Stomach (tissue), 9 donors: ENCODE measurements around the gene ITGAD. TPM values are rescaled to one million over a fixed set of nuclear protein-coding genes. Genes with fewer than 3 reads are reported as not detected.

Source experiments
- DNase-seq, 2 donors: peaks; one replicate each; pipeline versions ENCODE4 v3.0.0 to v3.0.0-alpha.2; 2013 to 2019
- H3K27ac ChIP-seq, 5 donors: fragments of 200-600 bp in 4 of 5; sonication (generic) in 4 of 5; one replicate each; pipeline ENCODE4 v1.5.1; 2013 to 2019; ENCODE audit warnings: mild to moderate bottlenecking in 1 of 5, moderate library complexity in 1 of 5
- H3K27me3 ChIP-seq, 3 donors: fragments of 200-600 bp; sonication (generic); one replicate each; pipeline ENCODE4 v1.5.1; 2017 to 2019; ENCODE audit warnings: mixed run types in 1 of 3
- H3K36me3 ChIP-seq, 4 donors: fragments of 200-600 bp; sonication (generic); 1 replicate in 3 of 4; 2 replicates in 1 of 4; pipeline ENCODE4 v1.5.1; 2016 to 2019
- H3K4me1 ChIP-seq, 4 donors: fragments of 200-600 bp; sonication (generic); one replicate each; pipeline ENCODE4 v1.5.1; 2016 to 2019
- H3K4me3 ChIP-seq, 4 donors: fragments of 200-600 bp; sonication (generic) in 3 of 4; one replicate each; pipeline ENCODE4 v1.5.1; 2016 to 2019; ENCODE audit warnings: mild to moderate bottlenecking in 1 of 4
- H3K9me3 ChIP-seq, 4 donors: fragments of 200-600 bp; sonication (generic); one replicate each; pipeline ENCODE4 v1.5.1; 2016 to 2019
- CTCF ChIP-seq, 7 experiments: fragments of 450-650 bp in 4 of 7; fragments of 200-600 bp in 3 of 7; sonication (generic) in 3 of 7; IDR thresholded peaks; one replicate each; pipeline ENCODE4 v1.5.1; 2016 to 2019; ENCODE audit warnings: antibody characterized with exemption in 7 of 7, control low read depth in 2 of 7, mild to moderate bottlenecking in 1 of 7
- EP300 ChIP-seq: sonication (generic); formaldehyde crosslinking; IDR thresholded peaks from one replicate; pipeline ENCODE4 v1.6.1; 2017; ENCODE audit warnings: antibody characterized with exemption
- POLR2A ChIP-seq, 4 donors: fragments of 450-650 bp; IDR thresholded peaks; one replicate each; pipeline ENCODE4 v1.6.1; 2016; ENCODE audit warnings: antibody characterized with exemption in 4 of 4, control low read depth in 2 of 4, mild to moderate bottlenecking in 1 of 4, moderate library complexity in 1 of 4
- POLR2AphosphoS5 ChIP-seq, 3 donors: sonication (generic); formaldehyde crosslinking; IDR thresholded peaks; one replicate each; pipeline ENCODE4 v1.6.1; 2016; ENCODE audit warnings: antibody characterized with exemption in 3 of 3
- WGBS, 5 donors: extraction: QIAGEN DNeasy Blood & Tissue Kit in 3 of 5; methylation state at CpG; one replicate each; pipeline versions ENCODE4 v1.1.5 to v1.1.7; 2013 to 2018; 5-methylcytosine and 5-hydroxymethylcytosine counted together
- intact Hi-C: fragments of 100-400 bp; cut with DNase I; formaldehyde crosslinking; loops from one replicate; pipeline ENCODE4 v1.15.1; 2023; ENCODE audit warnings: low total_unique reads
- polyA plus RNA-seq, 3 donors: library from polyadenylated mRNA; stranded (reverse); fragments of 200-250 nt; gene quantifications; one replicate each; pipeline ENCODE4 v1.2.3, GENCODE V29; 2013
- total RNA-seq, 5 donors: library from RNA; depleted of rRNA; stranded (reverse); fragments of >200 nt; gene quantifications; one replicate each; pipeline versions ENCODE4 v1.1.0 to v1.2.3, GENCODE V29; 2014 to 2016
- donor health status: healthy with polysubstance abuse.
- donor health status: Bipolar disorder and iron deficiency.
- donor health status: healthy.

The ITGAD gene
- total and polyA plus RNA-seq, 8 donors: 0.29 to 0.37 TPM; not detected in 6

DNA sequence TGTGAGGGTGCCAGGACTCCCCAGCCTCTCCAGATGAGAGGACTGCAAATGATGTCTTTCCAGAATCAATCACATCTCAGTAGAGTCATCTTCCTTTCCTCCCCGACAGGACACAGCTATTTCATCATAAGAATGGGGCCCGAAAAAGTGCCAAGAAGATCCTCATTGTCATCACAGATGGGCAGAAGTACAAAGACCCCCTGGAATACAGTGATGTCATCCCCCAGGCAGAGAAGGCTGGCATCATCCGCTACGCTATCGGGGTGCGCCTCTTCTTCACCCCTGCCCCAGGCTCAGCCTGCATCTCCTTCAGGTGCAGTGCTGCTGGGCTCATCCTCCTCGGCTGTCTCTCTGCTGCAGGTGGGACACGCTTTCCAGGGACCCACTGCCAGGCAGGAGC is 14.3 kb downstream of the ITGAD start:
- Histone ChIP-seq H3K36me3 (no peaks in the 10 kb centered on the region), H3K4me3 (no peak overlapping the region), H3K27me3 (peaks cover 0 to 31% (median 0%) of the 10 kb centered on the region in 3 donors), H3K27ac (no peak overlapping the region), H3K4me1 (no peaks in the 10 kb centered on the region), H3K9me3 (no peaks in the 10 kb centered on the region)
- no peak for DNase-seq
- no peak for TF ChIP-seq POLR2AphosphoS5 (IDR thresholded peaks at IDR 0.05)
- TF ChIP-seq CTCF (IDR thresholded peaks at IDR 0.05): no peak
- no peak for TF ChIP-seq POLR2A (IDR thresholded peaks at IDR 0.05)
- no peak for TF ChIP-seq EP300
- 71 to 87% (median 84%) methylated on average over 8 of the region's 8 CpGs for WGBS, 5 donors
- intact Hi-C loops: no loop called here

DNA sequence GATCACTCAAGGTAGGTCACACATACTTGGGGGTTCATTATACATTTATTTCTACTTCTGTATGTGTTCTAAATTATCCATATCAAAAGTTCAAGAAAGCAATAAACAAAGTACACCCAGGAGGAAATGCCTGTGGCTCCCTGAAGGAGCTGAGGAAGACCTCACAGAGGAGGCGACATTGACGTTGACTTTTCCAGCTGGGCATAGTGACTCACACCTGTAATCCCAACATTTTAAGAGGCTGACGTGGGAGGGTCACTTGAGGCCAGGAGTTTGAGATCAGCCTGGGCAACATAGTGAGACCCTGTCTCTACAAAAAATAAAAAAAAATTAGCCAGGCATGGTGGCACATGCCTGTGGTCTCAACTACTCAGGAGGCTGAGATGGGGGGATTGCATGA is 16.3 kb downstream of the ITGAD start:
- DNase-seq: no peak
- Histone ChIP-seq H3K27me3 (peaks cover 0 to 26% (median 0%) of the 10 kb centered on the region in 3 donors), H3K4me1 (no peaks in the 10 kb centered on the region), H3K36me3 (no peaks in the 10 kb centered on the region), H3K4me3 (no peak overlapping the region), H3K27ac (no peak overlapping the region), H3K9me3 (no peaks in the 10 kb centered on the region)
- WGBS, 5 donors: 27 to 50% (median 40%) methylated on average over 3 of the region's 3 CpGs
- no peak for TF ChIP-seq POLR2AphosphoS5 (IDR thresholded peaks at IDR 0.05)
- TF ChIP-seq CTCF (IDR thresholded peaks at IDR 0.05): no peak
- no peak for TF ChIP-seq POLR2A (IDR thresholded peaks at IDR 0.05)
- TF ChIP-seq EP300: no peak
- intact Hi-C loops: no loop called here

DNA sequence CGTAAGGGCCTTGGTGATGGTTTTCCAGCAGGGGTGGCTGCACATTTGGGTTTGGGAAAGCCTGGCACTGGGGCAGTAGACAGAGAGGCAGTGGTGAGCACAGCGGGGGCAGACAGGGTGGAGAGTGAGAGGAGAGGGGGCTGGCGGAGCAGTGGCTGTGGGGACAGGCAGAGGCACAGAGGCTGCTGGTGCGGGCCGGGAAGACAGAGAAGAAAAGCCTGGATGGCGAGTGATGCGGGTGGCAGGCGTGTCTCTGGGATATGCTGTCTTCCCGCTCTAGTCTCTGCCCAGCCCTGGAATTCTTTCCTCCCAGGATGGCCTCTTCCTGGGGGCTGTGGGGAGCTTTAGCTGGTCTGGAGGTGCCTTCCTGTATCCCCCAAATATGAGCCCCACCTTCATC is 16.9 kb downstream of the ITGAD start:
- H3K9me3 ChIP-seq: no peaks in the 10 kb centered on the region
- intact Hi-C loops: no loop called here
- TF ChIP-seq EP300: no peak
- TF ChIP-seq CTCF (IDR thresholded peaks at IDR 0.05): no peak
- TF ChIP-seq POLR2AphosphoS5 (IDR thresholded peaks at IDR 0.05): no peak
- TF ChIP-seq POLR2A (IDR thresholded peaks at IDR 0.05): no peak
- H3K4me3 ChIP-seq: no peak overlapping the region
- WGBS, 5 donors: 65 to 85% (median 80%) methylated on average over 9 of the region's 9 CpGs
- no peak overlapping the region for H3K27ac ChIP-seq
- peaks cover 0 to 26% (median 0%) of the 10 kb centered on the region in 3 donors for H3K27me3 ChIP-seq
- no peaks in the 10 kb centered on the region for H3K36me3 ChIP-seq
- no peak for DNase-seq
- no peaks in the 10 kb centered on the region for H3K4me1 ChIP-seq

DNA sequence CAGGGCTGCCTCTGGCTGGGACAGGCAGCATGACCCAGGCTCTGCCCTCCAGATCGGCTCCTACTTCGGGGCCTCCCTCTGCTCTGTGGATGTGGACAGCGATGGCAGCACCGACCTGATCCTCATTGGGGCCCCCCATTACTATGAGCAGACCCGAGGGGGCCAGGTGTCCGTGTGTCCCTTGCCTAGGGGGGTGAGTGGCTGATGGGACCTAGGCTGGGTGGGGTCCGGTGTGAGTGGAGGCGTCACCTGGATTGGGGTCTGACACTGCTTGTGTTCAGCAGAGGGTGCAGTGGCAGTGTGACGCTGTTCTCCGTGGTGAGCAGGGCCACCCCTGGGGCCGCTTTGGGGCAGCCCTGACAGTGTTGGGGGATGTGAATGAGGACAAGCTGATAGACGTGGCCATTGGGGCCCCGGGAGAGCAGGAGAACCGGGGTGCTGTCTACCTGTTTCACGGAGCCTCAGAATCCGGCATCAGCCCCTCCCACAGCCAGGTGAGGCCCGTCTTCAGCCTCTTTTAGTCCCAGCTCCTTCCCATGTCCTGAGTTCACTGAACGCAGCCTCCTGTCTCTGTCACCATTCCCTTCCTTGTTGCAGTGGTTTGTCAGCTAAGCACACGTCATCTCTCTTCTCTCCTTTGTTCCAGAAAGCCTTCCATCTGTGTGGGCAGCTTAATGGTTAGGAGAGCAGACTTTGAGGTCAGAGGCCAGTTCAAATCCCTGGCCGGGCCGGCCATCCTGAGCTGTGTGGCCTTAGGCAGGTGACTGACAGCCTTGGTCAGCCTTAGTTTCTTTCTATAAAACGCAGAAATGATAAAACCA is 18.1 kb downstream of the ITGAD start:
- Histone ChIP-seq H3K4me1 (no peaks in the 10 kb centered on the region), H3K27ac (no peak overlapping the region), H3K27me3 (peaks cover 0 to 27% (median 0%) of the 10 kb centered on the region in 3 donors), H3K36me3 (no peaks in the 10 kb centered on the region), H3K4me3 (no peak overlapping the region), H3K9me3 (no peaks in the 10 kb centered on the region)
- DNase-seq: no peak
- TF ChIP-seq POLR2A (IDR thresholded peaks at IDR 0.05) (no peak), CTCF (IDR thresholded peaks at IDR 0.05) (no peak), POLR2AphosphoS5 (IDR thresholded peaks at IDR 0.05) (no peak), EP300 (no peak)
- 69 to 77% (median 74%) methylated on average over 19 to 22 of the region's 22 CpGs for WGBS, 5 donors
- intact Hi-C loops: no loop called here
